HG02885 (cell line): ENCODE measurements around the gene CMSS1.

Experiments used
- ATAC-seq: cut with Tn5 transposase; IDR thresholded peaks from one replicate; pipeline ENCODE4 v1.9.1; 2021; ENCODE audit warnings: mild to moderate bottlenecking; ENCODE audit not compliant: unreplicated experiment, poor library complexity

Gene CMSS1

GRCh38 chr3:100073049-100073713 lies 255.5 kb downstream of the CMSS1 start:
- ATAC-seq, result no peak

GRCh38 chr3:100073714-100074307 lies 256.1 kb downstream of the CMSS1 start:
- ATAC-seq, result peak; percentile 39

GRCh38 chr3:100075196-100075595 lies 257.5 kb downstream of the CMSS1 start:
- no peak for ATAC-seq

GRCh38 chr3:100075851-100076730 lies 258.4 kb downstream of the CMSS1 start:
- no peak for ATAC-seq

GRCh38 chr3:100076731-100077529 lies 259.3 kb downstream of the CMSS1 start:
- no peak for ATAC-seq

- ATAC-seq, result no peak
These were observed 261.7 kb downstream of the CMSS1 start for GRCh38 chr3:100079328-100079727.

- no peak for ATAC-seq
These were observed 262.9 kb downstream of the CMSS1 start for GRCh38 chr3:100080573-100080972.

GRCh38 chr3:100081311-100081710 lies 263.6 kb downstream of the CMSS1 start:
- no peak for ATAC-seq

GRCh38 chr3:100081986-100082692 lies 264.5 kb downstream of the CMSS1 start:
- ATAC-seq, result no peak

GRCh38 chr3:100082714-100083113 lies 265.1 kb downstream of the CMSS1 start:
- ATAC-seq, result no peak

GRCh38 chr3:100083209-100083608 lies 265.5 kb downstream of the CMSS1 start:
- no peak for ATAC-seq

GRCh38 chr3:100084100-100084806 lies 266.6 kb downstream of the CMSS1 start:
- ATAC-seq, result no peak

GRCh38 chr3:100086401-100086800 lies 268.7 kb downstream of the CMSS1 start:
- no peak for ATAC-seq

- peak; percentile 94 for ATAC-seq
These were observed 269.5 kb downstream of the CMSS1 start for GRCh38 chr3:100087198-100087597.

GRCh38 chr3:100088735-100089368 lies 271.2 kb downstream of the CMSS1 start:
- ATAC-seq, result no peak

GRCh38 chr3:100089812-100090668 lies 272.4 kb downstream of the CMSS1 start:
- peak; percentile 77 for ATAC-seq

GRCh38 chr3:100090669-100091005 lies 273.0 kb downstream of the CMSS1 start:
- peak; percentile 3 for ATAC-seq

- no peak for ATAC-seq
These were observed 276.2 kb downstream of the CMSS1 start for GRCh38 chr3:100093831-100094230.
